ENCODE data around the gene HELZ2.

DNA sequence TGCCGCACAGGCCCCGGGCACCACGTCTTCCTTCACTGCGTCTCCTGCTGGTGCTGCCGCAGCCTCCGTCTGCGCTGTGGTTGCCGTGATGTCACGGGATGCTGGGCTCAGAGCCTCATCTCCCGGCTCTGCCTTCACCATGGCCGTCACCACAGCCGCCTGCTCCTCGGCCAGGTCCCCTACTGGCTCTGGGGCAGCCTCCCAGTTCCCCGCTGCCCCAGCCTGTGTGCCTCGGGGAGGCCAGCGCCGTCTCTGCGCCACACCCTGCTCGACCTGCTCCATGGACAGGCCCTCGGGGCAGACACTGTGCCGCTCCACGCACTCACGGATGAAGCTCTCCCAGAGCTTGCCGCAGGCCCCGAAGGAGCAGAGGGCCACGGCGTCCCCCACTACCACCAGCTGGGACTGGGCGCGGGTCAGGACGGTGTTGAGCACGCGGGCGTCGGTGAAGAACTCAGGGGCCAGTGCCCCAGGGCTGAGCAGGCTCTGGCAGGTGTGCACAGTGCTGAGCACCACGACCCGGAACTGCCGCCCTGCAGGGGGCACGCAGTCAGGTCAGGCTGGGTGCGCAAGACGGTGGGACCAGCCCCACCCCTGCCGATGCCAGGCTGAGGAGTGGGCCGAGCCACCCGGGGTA, 8.2 kb downstream of the HELZ2 start:
- no peak for TF ChIP-seq CTCF (IDR thresholded peaks at IDR 0.05)
- TF ChIP-seq EZH2 (IDR thresholded peaks at IDR 0.05; ENCODE audit: borderline replicate concordance, insufficient read depth, low read depth, low read length, poor library complexity, severe bottlenecking), result no peak
